Body of pancreas (tissue), 4 donors: Measurements from ENCODE around the gene CRLF1.

Experiments
- CTCF ChIP-seq, 7 experiments: fragments of 450-650 bp in 4 of 7; fragments of 200-600 bp in 3 of 7; sonication (generic) in 3 of 7; IDR thresholded peaks; one replicate each; pipeline ENCODE4 v1.5.1; 2016 to 2019; ENCODE audit warnings: antibody characterized with exemption in 7 of 7
- POLR2A ChIP-seq, 3 donors: fragments of 450-650 bp; IDR thresholded peaks; one replicate each; pipeline ENCODE4 v1.6.1; 2016; ENCODE audit warnings: antibody characterized with exemption in 3 of 3, mild to moderate bottlenecking in 2 of 3

- no peak for TF ChIP-seq CTCF (IDR thresholded peaks at IDR 0.05)
- TF ChIP-seq POLR2A (IDR thresholded peaks at IDR 0.05): no peak
These were observed 48.0 kb downstream of the CRLF1 start for GRCh38 chr19:18558604-18559003.
